IMR-90 (cell line): ENCODE measurements around the gene FARS2. TPM values are rescaled to one million over a fixed set of nuclear protein-coding genes. Genes with fewer than 3 reads are reported as not detected.

Experiments
- ATAC-seq: fragments of 200-7000 bp; cut with Tn5 transposase; 2 replicates; pipeline ENCODE4 v1.9.1; 2020; ENCODE audit warnings: low read depth, mild to moderate bottlenecking, moderate library complexity
- BruUV-seq: library from RNA; stranded (reverse); fragments of 400-500 nt; replicated peaks from 2 replicates; lab custom pipeline; 2021; lab: Mats Ljungman, UMichigan
- CTCF ChIA-PET: fragments of 300-600 bp; formaldehyde crosslinking; extraction: SDS; loops from one replicate; lab custom pipeline; 2021; ENCODE audit warnings: antibody characterized with exemption; lab: Yijun Ruan, JAX
- POLR2A ChIA-PET: fragments of 300-600 bp; sonication (Branson Sonifier 250); formaldehyde crosslinking; loops from one replicate; lab custom pipeline; 2022; ENCODE audit warnings: antibody characterized with exemption; ENCODE audit not compliant: unreplicated experiment; lab: Charles Lee
- DNase-seq: peaks from one replicate; pipeline ENCODE4 v3.0.0; 2013
- H2AFZ ChIP-seq: replicated peaks from 2 replicates; pipeline ENCODE3; 2013; ENCODE audit warnings: low read length, mild to moderate bottlenecking; ENCODE audit not compliant: poor library complexity
- H2AK5ac ChIP-seq: 2 replicates; pipeline ENCODE4 v1.6.1; 2013; ENCODE audit warnings: low read depth, low read length, inconsistent platforms
- H2AK9ac ChIP-seq: replicated peaks from 2 replicates; pipeline ENCODE3; 2013; ENCODE audit warnings: mild to moderate bottlenecking, low read depth, low read length, moderate library complexity; ENCODE audit not compliant: poor library complexity
- H2BK120ac ChIP-seq: 2 replicates; pipeline ENCODE4 v1.6.1; 2013; ENCODE audit warnings: low read depth, low read length, inconsistent platforms
- H2BK15ac ChIP-seq: 3 replicates; pipeline ENCODE4 v1.6.1; 2013; ENCODE audit warnings: low read depth, low read length, inconsistent platforms
- H2BK20ac ChIP-seq: 2 replicates; pipeline ENCODE4 v1.6.1; 2013; ENCODE audit warnings: low read depth, mild to moderate bottlenecking, inconsistent platforms, low read length, moderate library complexity
- H2BK5ac ChIP-seq: 2 replicates; pipeline ENCODE4 v1.6.1; 2013; ENCODE audit warnings: mild to moderate bottlenecking, low read depth, low read length, inconsistent platforms; ENCODE audit not compliant: poor library complexity, severe bottlenecking
- H3K14ac ChIP-seq: replicated peaks from 2 replicates; pipeline ENCODE4 v1.6.1; 2013; ENCODE audit warnings: low read depth, low read length, inconsistent platforms
- H3K18ac ChIP-seq: 2 replicates; pipeline ENCODE4 v1.6.1; 2013; ENCODE audit warnings: low read depth, low read length, control low read depth
- H3K23ac ChIP-seq: 2 replicates; pipeline ENCODE4 v1.6.1; 2013; ENCODE audit warnings: low read depth, low read length, inconsistent platforms
- H3K27ac ChIP-seq: 2 replicates; pipeline ENCODE4 v1.5.1; 2013; ENCODE audit warnings: mild to moderate bottlenecking, control low read depth, low read length; ENCODE audit not compliant: insufficient read depth
- H3K27me3 ChIP-seq: 2 replicates; pipeline ENCODE4 v1.6.1; 2013; ENCODE audit warnings: low read length; ENCODE audit not compliant: control insufficient read depth, insufficient read depth
- H3K36me3 ChIP-seq: 2 replicates; pipeline ENCODE4 v1.6.1; 2013; ENCODE audit warnings: low read length, mixed read lengths; ENCODE audit not compliant: control insufficient read depth, insufficient read depth
- H3K4ac ChIP-seq: 2 replicates; pipeline ENCODE4 v1.6.1; 2013; ENCODE audit warnings: low read depth, low read length, inconsistent platforms
- H3K4me1 ChIP-seq: 2 replicates; pipeline ENCODE4 v1.6.1; 2013; ENCODE audit warnings: low read length, mixed read lengths; ENCODE audit not compliant: control insufficient read depth, insufficient read depth
- H3K4me2 ChIP-seq: 2 replicates; pipeline ENCODE4 v1.6.1; 2013; ENCODE audit warnings: low read depth, mild to moderate bottlenecking, control low read depth, low read length, moderate library complexity
- H3K4me3 ChIP-seq: 2 replicates; pipeline ENCODE4 v1.5.1; 2013; ENCODE audit warnings: low read depth, mild to moderate bottlenecking, control low read depth, low read length, moderate library complexity; ENCODE audit not compliant: insufficient read depth
- H3K56ac ChIP-seq: 2 replicates; pipeline ENCODE4 v1.6.1; 2013; ENCODE audit warnings: low read length, inconsistent platforms; ENCODE audit not compliant: insufficient read depth; ENCODE audit errors: extremely low read depth
- H3K79me1 ChIP-seq, 2 experiments: 2 replicates each; pipeline ENCODE4 v1.6.1; 2013; ENCODE audit warnings: low read length in 2 of 2, inconsistent platforms in 1 of 2, low read depth in 1 of 2
- H3K9ac ChIP-seq: 2 replicates; pipeline ENCODE4 v1.6.1; 2013; ENCODE audit warnings: low read depth, low read length, control low read depth
- H3K9me1 ChIP-seq: 2 replicates; pipeline ENCODE4 v1.6.1; 2013; ENCODE audit warnings: low read length, inconsistent platforms; ENCODE audit not compliant: insufficient read depth
- H3K9me3 ChIP-seq: 2 replicates; pipeline ENCODE4 v1.6.1; 2013; ENCODE audit warnings: low read length; ENCODE audit not compliant: control insufficient read depth, insufficient read depth
- H4K20me1 ChIP-seq: 2 replicates; pipeline ENCODE4 v1.6.1; 2013; ENCODE audit warnings: low read length, inconsistent platforms; ENCODE audit not compliant: insufficient read depth
- H4K5ac ChIP-seq: 2 replicates; pipeline ENCODE4 v1.6.1; 2013; ENCODE audit warnings: mild to moderate bottlenecking, low read depth, low read length, control low read depth
- H4K8ac ChIP-seq, 2 experiments: 2 replicates each; pipeline ENCODE4 v1.6.1; 2013; ENCODE audit warnings: low read depth in 2 of 2, low read length in 2 of 2, control low read depth in 1 of 2, inconsistent platforms in 1 of 2
- H4K91ac ChIP-seq: 2 replicates; pipeline ENCODE4 v1.6.1; 2013; ENCODE audit warnings: low read depth, low read length, inconsistent platforms; ENCODE audit not compliant: insufficient read depth
- CEBPB ChIP-seq: IDR thresholded peaks from 2 replicates; pipeline ENCODE4 v1.6.1; 2012; ENCODE audit warnings: low read depth, low read length, improper control_type of control experiment
- CTCF ChIP-seq: conservative IDR thresholded peaks from 2 replicates; pipeline ENCODE4 v1.5.1; 2012; ENCODE audit warnings: mild to moderate bottlenecking, low read depth, low read length, improper control_type of control experiment
- ELK1 ChIP-seq: fragments of 150-350 bp; IDR thresholded peaks from 2 replicates; pipeline ENCODE4 v1.6.1; 2016; ENCODE audit warnings: low read depth, mild to moderate bottlenecking, low read length, moderate library complexity, borderline replicate concordance
- MAZ ChIP-seq: IDR thresholded peaks from 2 replicates; pipeline ENCODE4 v1.6.1; 2012; ENCODE audit warnings: low read depth, mild to moderate bottlenecking, low read length, improper control_type of control experiment, moderate library complexity, borderline replicate concordance
- MXI1 ChIP-seq: IDR thresholded peaks from 2 replicates; pipeline ENCODE4 v1.6.1; 2012; ENCODE audit warnings: low read depth, mild to moderate bottlenecking, low read length, moderate library complexity, borderline replicate concordance
- POLR2A ChIP-seq: IDR thresholded peaks from 2 replicates; pipeline ENCODE4 v1.6.1; 2012; ENCODE audit warnings: mild to moderate bottlenecking, low read depth, low read length
- RAD21 ChIP-seq: IDR thresholded peaks from 2 replicates; pipeline ENCODE4 v1.6.1; 2012; ENCODE audit warnings: low read length, improper control_type of control experiment
- RCOR1 ChIP-seq: IDR thresholded peaks from 2 replicates; pipeline ENCODE4 v1.6.1; 2012; ENCODE audit warnings: mild to moderate bottlenecking, low read length, improper control_type of control experiment; ENCODE audit not compliant: insufficient replicate concordance
- RFX5 ChIP-seq: IDR thresholded peaks from 2 replicates; pipeline ENCODE4 v1.8.0; 2012; ENCODE audit warnings: low read depth, mild to moderate bottlenecking, low read length, moderate library complexity
- WGBS, 2 experiments: methylation state at CpG; one replicate each; pipeline versions ENCODE4 v1.1.5 to v1.1.7; 2013; ENCODE audit warnings: missing lambda C conversion rate in 2 of 2; ENCODE audit not compliant: insufficient read length in 1 of 2; ENCODE audit errors: extremely low coverage in 2 of 2; 5-methylcytosine and 5-hydroxymethylcytosine counted together
- dilution Hi-C: fragments of 300-500 bp; cut with HindIII; formaldehyde crosslinking; loops from one replicate; pipeline ENCODE4 v1.14.3; 2018; ENCODE audit warnings: low sequenced_read_pairs; ENCODE audit not compliant: unreplicated experiment
- in situ Hi-C: fragments of 300-500 bp; cut with MboI; formaldehyde crosslinking; loops from 3 replicates; pipeline ENCODE4 v1.14.3; 2019; ENCODE audit warnings: low sequenced_read_pairs, inconsistent platforms, mixed read lengths
- intact Hi-C: fragments of 100-400 bp; cut with micrococcal nuclease; formaldehyde crosslinking; loops from 2 replicates; pipeline ENCODE4 v1.10.0; 2022
- polyA plus RNA-seq, 3 experiments: library from polyadenylated mRNA; depleted of rRNA; stranded (reverse); fragments of >200 nt; gene quantifications; 2 replicates each; pipeline ENCODE4 v1.2.3, GENCODE V29; 2012; ENCODE audit warnings: low replicate concordance in 1 of 3
- total RNA-seq: library from RNA; depleted of rRNA; stranded (reverse); fragments of >200 nt; gene quantifications from 2 replicates; pipeline ENCODE4 v1.2.3, GENCODE V29; 2012

Gene FARS2
- total and polyA plus RNA-seq, 2 of the 4 experiments (the other 2 are of a cell fraction), result 12.1 to 28.9 TPM

- no peak overlapping the region for H4K91ac ChIP-seq
- no peak overlapping the region for H2BK15ac ChIP-seq
- no peak overlapping the region for H4K5ac ChIP-seq
- no peaks in the 10 kb centered on the region for H4K20me1 ChIP-seq
- ChIA-PET CTCF (no interaction called here), POLR2A (no interaction called here)
- 100% methylated on average over 1 of the region's 3 CpGs; no CpG with 5 or more reads in 1 of the 2 experiments for WGBS, 2 experiments
- H2BK5ac ChIP-seq, result no peak overlapping the region
- ATAC-seq (no peak), DNase-seq (no peak)
- H3K4me3 ChIP-seq, result no peak overlapping the region
- H3K27me3 ChIP-seq, result no peaks in the 10 kb centered on the region
- H2AK9ac ChIP-seq, result no peak overlapping the region
- H3K23ac ChIP-seq, result no peak overlapping the region
- intact Hi-C loops (no loop called here), in situ Hi-C loops (no loop called here), dilution Hi-C loops (no loop called here)
- no peak overlapping the region for H3K4me2 ChIP-seq
- H3K4ac ChIP-seq, result no peak overlapping the region
- H3K14ac ChIP-seq, result no peak overlapping the region
- H3K27ac ChIP-seq, result no peak overlapping the region
- no peak overlapping the region for H4K8ac ChIP-seq
- H3K9me3 ChIP-seq, result no peaks in the 10 kb centered on the region
- BruUV-seq, result no TSS peak
- no peak for TF ChIP-seq RCOR1
- no peak for TF ChIP-seq CEBPB
- no peak for TF ChIP-seq CTCF
- TF ChIP-seq POLR2A, result no peak
- TF ChIP-seq ELK1, result no peak
- no peak for TF ChIP-seq MAZ
- TF ChIP-seq RFX5, result no peak
- TF ChIP-seq RAD21, result no peak
- no peak for TF ChIP-seq MXI1
- H3K79me1 ChIP-seq, result peaks cover 9 to 28% of the 10 kb centered on the region in 2 experiments
- H3K9ac ChIP-seq, result no peak overlapping the region
- H3K56ac ChIP-seq, result no peak overlapping the region
- H2BK20ac ChIP-seq, result no peak overlapping the region
- no peak overlapping the region for H2BK120ac ChIP-seq
- no peaks in the 10 kb centered on the region for H3K36me3 ChIP-seq
- H2AFZ ChIP-seq, result no peak overlapping the region
- H3K4me1 ChIP-seq, result no peaks in the 10 kb centered on the region
- H3K9me1 ChIP-seq, result peaks cover 2% of the 10 kb centered on the region
- H3K18ac ChIP-seq, result no peak overlapping the region
- no peak overlapping the region for H2AK5ac ChIP-seq
Measured at GRCh38 chr6:5250451-5250850, 10.9 kb upstream of the FARS2 start.
